ENCODE measurements around the gene RPL37. TPM values are rescaled to one million over a fixed set of nuclear protein-coding genes. Genes with fewer than 3 reads are reported as not detected.
A peak's percentile ranks its signal among the peaks of the same experiment; 100 is the strongest.

Gene RPL37
- total and polyA plus RNA-seq, 9 donors: 2,591 to 3,655 (median 2,921) TPM

GRCh38 chr5:40841068-40841805 is 6.2 kb upstream of the RPL37 start, which contains the start of gene CARD6:
CARD6 (plus strand) TSS chr5:40841367; CDS start chr5:40841383, 16 bp downstream.
- H3K4me1 ChIP-seq (ENCODE audit: control insufficient read depth, insufficient read depth, low read length): no peaks in the 10 kb centered on the region
- peak; percentile 42 for DNase-seq
- H3K27ac ChIP-seq (ENCODE audit: low read length): peak within 1 kb of the TSS; percentile 67

GRCh38 chr5:40838086-40838485 is 3.1 kb upstream of the RPL37 start:
- Histone ChIP-seq H3K36me3 (ENCODE audit: control insufficient read depth, insufficient read depth, low read length) (peaks cover 9% of the 10 kb centered on the region), H3K4me3 (ENCODE audit: low read length) (no peak overlapping the region), H3K4me1 (ENCODE audit: control insufficient read depth, insufficient read depth, low read length) (peaks cover 14% of the 10 kb centered on the region), H3K9me3 (replicated peaks; ENCODE audit: control insufficient read depth, low read depth, low read length) (no peaks in the 10 kb centered on the region), H3K27me3 (ENCODE audit: control insufficient read depth, insufficient read depth, low read length) (peaks cover 3% of the 10 kb centered on the region), H3K27ac (ENCODE audit: low read length) (no peak overlapping the region)
- WGBS (ENCODE audit: insufficient coverage): 100% methylated on average over 1 of the region's 6 CpGs
- DNase-seq: no peak

More at GRCh38 chr5:40841068-40841805, 6.2 kb upstream of the RPL37 start, which contains the start of gene CARD6:
- no peaks in the 10 kb centered on the region for H3K36me3 ChIP-seq (ENCODE audit: control insufficient read depth, insufficient read depth, low read length)
- 67% methylated on average over 1 of the region's 9 CpGs for WGBS (ENCODE audit: insufficient coverage)
- peaks cover 7% of the 10 kb centered on the region for H3K27me3 ChIP-seq (ENCODE audit: control insufficient read depth, insufficient read depth, low read length)
- peak within 1 kb of the TSS; percentile 24 for H3K4me3 ChIP-seq (ENCODE audit: low read length)
- no peaks in the 10 kb centered on the region for H3K9me3 ChIP-seq (replicated peaks; ENCODE audit: control insufficient read depth, low read depth, low read length)

- Histone ChIP-seq H3K27me3 (ENCODE audit: control insufficient read depth, insufficient read depth, low read length) (no peaks in the 10 kb centered on the region), H3K36me3 (ENCODE audit: control insufficient read depth, insufficient read depth, low read length) (peaks cover 40% of the 10 kb centered on the region), H3K4me3 (ENCODE audit: low read length) (peak overlapping the region; percentile 85), H3K9me3 (replicated peaks; ENCODE audit: control insufficient read depth, low read depth, low read length) (no peaks in the 10 kb centered on the region), H3K4me1 (ENCODE audit: control insufficient read depth, insufficient read depth, low read length) (peaks cover 15% of the 10 kb centered on the region), H3K27ac (ENCODE audit: low read length) (peak overlapping the region; percentile 96)
- 1% methylated on average over 20 of the region's 21 CpGs for WGBS (ENCODE audit: insufficient coverage)
- DNase-seq: peak; percentile 53
Observed at GRCh38 chr5:40834391-40834848, 602 bp downstream of the RPL37 start.

- H3K27me3 ChIP-seq (ENCODE audit: control insufficient read depth, insufficient read depth, low read length): no peaks in the 10 kb centered on the region
- H3K4me3 ChIP-seq (ENCODE audit: low read length): peak overlapping the region; percentile 85
- 61% methylated on average over 10 of the region's 13 CpGs for WGBS (ENCODE audit: insufficient coverage)
- H3K4me1 ChIP-seq (ENCODE audit: control insufficient read depth, insufficient read depth, low read length): peaks cover 15% of the 10 kb centered on the region
- peak overlapping the region; percentile 96 for H3K27ac ChIP-seq (ENCODE audit: low read length)
- H3K9me3 ChIP-seq (replicated peaks; ENCODE audit: control insufficient read depth, low read depth, low read length): no peaks in the 10 kb centered on the region
- DNase-seq: no peak
- H3K36me3 ChIP-seq (ENCODE audit: control insufficient read depth, insufficient read depth, low read length): peaks cover 47% of the 10 kb centered on the region
Observed at GRCh38 chr5:40833712-40834229, 1.3 kb downstream of the RPL37 start.

GRCh38 chr5:40832345-40832744 is 2.7 kb downstream of the RPL37 start:
- H3K4me3 ChIP-seq (ENCODE audit: low read length): no peak overlapping the region
- H3K27me3 ChIP-seq (ENCODE audit: control insufficient read depth, insufficient read depth, low read length): no peaks in the 10 kb centered on the region
- H3K9me3 ChIP-seq (replicated peaks; ENCODE audit: control insufficient read depth, low read depth, low read length): no peaks in the 10 kb centered on the region
- peaks cover 58% of the 10 kb centered on the region for H3K36me3 ChIP-seq (ENCODE audit: control insufficient read depth, insufficient read depth, low read length)
- WGBS (ENCODE audit: insufficient coverage): 86% methylated on average over 2 of the region's 4 CpGs
- H3K27ac ChIP-seq (ENCODE audit: low read length): no peak overlapping the region
- peaks cover 15% of the 10 kb centered on the region for H3K4me1 ChIP-seq (ENCODE audit: control insufficient read depth, insufficient read depth, low read length)
- no peak for DNase-seq

GRCh38 chr5:40831346-40832210 is 3.4 kb downstream of the RPL37 start:
- H3K36me3 ChIP-seq (ENCODE audit: control insufficient read depth, insufficient read depth, low read length): peaks cover 66% of the 10 kb centered on the region

GRCh38 chr5:40829748-40830533 is 5.1 kb downstream of the RPL37 start:
- Histone ChIP-seq H3K27ac (ENCODE audit: low read length) (no peak overlapping the region), H3K36me3 (ENCODE audit: control insufficient read depth, insufficient read depth, low read length) (peaks cover 67% of the 10 kb centered on the region), H3K4me1 (ENCODE audit: control insufficient read depth, insufficient read depth, low read length) (peaks cover 10% of the 10 kb centered on the region), H3K27me3 (ENCODE audit: control insufficient read depth, insufficient read depth, low read length) (no peaks in the 10 kb centered on the region), H3K4me3 (ENCODE audit: low read length) (no peak overlapping the region), H3K9me3 (replicated peaks; ENCODE audit: control insufficient read depth, low read depth, low read length) (no peaks in the 10 kb centered on the region)
- DNase-seq: no peak
- 100% methylated on average over 2 of the region's 13 CpGs for WGBS (ENCODE audit: insufficient coverage)

More at GRCh38 chr5:40831346-40832210, 3.4 kb downstream of the RPL37 start:
- Histone ChIP-seq H3K27ac (ENCODE audit: low read length) (no peak overlapping the region), H3K4me1 (ENCODE audit: control insufficient read depth, insufficient read depth, low read length) (peaks cover 15% of the 10 kb centered on the region), H3K4me3 (ENCODE audit: low read length) (no peak overlapping the region), H3K9me3 (replicated peaks; ENCODE audit: control insufficient read depth, low read depth, low read length) (no peaks in the 10 kb centered on the region), H3K27me3 (ENCODE audit: control insufficient read depth, insufficient read depth, low read length) (no peaks in the 10 kb centered on the region)
- WGBS (ENCODE audit: insufficient coverage): 73% methylated on average over 3 of the region's 4 CpGs
- DNase-seq: no peak

- no peaks in the 10 kb centered on the region for H3K27me3 ChIP-seq (ENCODE audit: control insufficient read depth, insufficient read depth, low read length)
- H3K36me3 ChIP-seq (ENCODE audit: control insufficient read depth, insufficient read depth, low read length): peaks cover 66% of the 10 kb centered on the region
- no peaks in the 10 kb centered on the region for H3K9me3 ChIP-seq (replicated peaks; ENCODE audit: control insufficient read depth, low read depth, low read length)
- 93% methylated on average over 2 of the region's 3 CpGs for WGBS (ENCODE audit: insufficient coverage)
- H3K4me3 ChIP-seq (ENCODE audit: low read length): no peak overlapping the region
- peaks cover 9% of the 10 kb centered on the region for H3K4me1 ChIP-seq (ENCODE audit: control insufficient read depth, insufficient read depth, low read length)
- DNase-seq: no peak
- no peak overlapping the region for H3K27ac ChIP-seq (ENCODE audit: low read length)
Observed at GRCh38 chr5:40828690-40829661, 6.0 kb downstream of the RPL37 start.
